T-helper 1 cell treated with Interleukin-12 subunit alpha and Interleukin-12 subunit beta and Interleukin-4 antibody, amounts not matched to agents 30 ng/mL and 1 ng/mL, for 36 hours (primary cell): ENCODE data around the gene CELF6. TPM values are rescaled to one million over a fixed set of nuclear protein-coding genes. Genes with fewer than 3 reads are reported as not detected.

Experiments
- intact Hi-C: fragments of 100-400 bp; cut with micrococcal nuclease; formaldehyde crosslinking; loops from one replicate; pipeline ENCODE4 v1.15.1; 2024
- total RNA-seq: library from RNA; stranded (reverse); gene quantifications from 2 replicates; pipeline ENCODE4 v1.2.3, GENCODE V29; 2022

Gene CELF6
- total RNA-seq, 1 donor from 2014 or later, result 1.1 TPM

GRCh38 chr15:72272997-72273352, 47.0 kb downstream of the CELF6 start:
- intact Hi-C loops, result loop anchor here (1.0 to 2.0 kb wide), 11 partner anchors 33 to 510 kb away; partner anchors contain the start of genes ADPGK, BBS4, CELF6 and HEXA

DNA sequence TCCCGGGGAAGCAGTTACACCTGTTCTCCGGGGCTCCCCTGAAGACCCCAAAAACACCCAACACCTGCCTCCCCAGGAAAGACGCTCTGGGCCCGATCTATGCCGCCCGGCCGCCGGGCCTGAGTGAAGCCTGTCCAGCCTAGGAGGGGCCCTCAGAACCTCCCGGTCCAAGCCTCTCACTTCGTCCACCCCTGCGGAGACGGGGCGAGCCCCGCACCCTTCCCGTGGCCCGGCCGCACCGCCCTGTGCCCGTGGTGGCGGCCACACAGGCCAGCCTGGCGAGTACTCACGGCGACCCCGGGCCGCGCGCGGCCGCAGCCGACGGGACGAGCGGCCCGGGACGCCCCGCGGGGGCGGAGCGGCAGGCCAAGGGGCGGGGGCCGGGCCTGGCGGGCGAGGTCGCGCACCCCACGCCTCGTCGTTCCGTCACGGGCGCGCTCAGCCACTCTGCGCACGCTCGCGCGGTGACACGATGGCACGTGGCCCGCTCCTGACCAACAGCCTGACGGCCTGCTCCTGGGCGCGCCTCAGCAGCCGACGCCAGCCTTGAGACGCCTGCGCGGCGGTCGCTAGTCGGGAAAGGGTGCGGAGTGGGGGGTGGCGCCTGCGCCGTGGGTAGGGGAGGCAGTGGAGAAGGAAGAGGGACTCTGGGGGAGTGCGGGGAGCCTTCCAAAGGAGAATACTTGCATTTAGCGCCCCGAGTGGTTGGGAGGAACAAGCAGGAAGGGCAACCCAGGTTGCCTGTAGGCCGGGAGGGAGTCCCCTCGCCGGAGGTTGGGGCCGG, 47.6 kb downstream of the CELF6 start, which contains the start of gene PARP6:
Gene PARP6, minus strand, starts transcription at position 342 of the 784 bp plus-strand sequence. CDS start 5,077 bp downstream, outside the sequence.
- intact Hi-C loops, result loop anchor here (1.0 to 2.0 kb wide), 11 partner anchors 34 to 510 kb away; partner anchors contain the start of genes ADPGK, BBS4, CELF6 and HEXA

- intact Hi-C loops, result loop anchor here (1.0 to 2.0 kb wide), 11 partner anchors 34 to 511 kb away; partner anchors contain the start of genes ADPGK, BBS4, CELF6 and HEXA
Measured at GRCh38 chr15:72271895-72272212, 48.1 kb downstream of the CELF6 start.

- intact Hi-C loops, result no loop called here
Measured at GRCh38 chr15:72271221-72271620, 48.7 kb downstream of the CELF6 start.

GRCh38 chr15:72269739-72270138, 50.2 kb downstream of the CELF6 start:
- intact Hi-C loops, result no loop called here

- intact Hi-C loops, result no loop called here
Measured at GRCh38 chr15:72265031-72265430, 54.9 kb downstream of the CELF6 start.

DNA sequence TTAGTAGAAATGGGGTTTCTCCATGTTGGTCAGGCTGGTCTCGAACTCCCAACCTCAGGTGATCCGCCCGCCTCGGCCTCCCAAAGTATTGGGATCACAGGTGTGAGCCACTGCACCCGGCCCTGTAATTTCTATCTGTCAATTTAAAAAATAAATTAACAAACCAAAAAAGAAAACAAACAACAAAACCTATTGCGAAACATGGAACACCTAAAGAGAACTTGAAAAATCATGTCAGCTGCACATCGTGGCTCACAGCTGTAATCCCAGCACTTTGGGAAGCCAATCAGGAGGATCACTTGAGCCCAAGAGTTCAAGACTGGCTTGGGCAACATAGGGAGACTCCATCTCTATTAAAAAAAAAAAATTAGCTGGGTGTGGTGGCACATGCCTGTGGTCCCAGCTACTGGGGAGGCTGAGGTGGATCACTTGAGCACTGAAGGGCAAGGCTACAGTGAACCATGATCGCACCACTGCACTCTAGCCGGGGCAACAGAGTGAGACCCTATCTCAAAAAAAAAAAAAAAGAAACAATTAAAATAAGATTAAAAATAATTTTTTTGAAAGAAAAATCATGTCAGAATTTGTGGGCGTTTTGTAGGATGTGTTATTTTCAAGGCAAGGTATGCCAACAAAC, 67.2 kb downstream of the CELF6 start:
- intact Hi-C loops, result no loop called here

GRCh38 chr15:72249142-72249810, 70.7 kb downstream of the CELF6 start:
- intact Hi-C loops, result no loop called here

GRCh38 chr15:72248514-72248913, 71.4 kb downstream of the CELF6 start:
- intact Hi-C loops, result no loop called here

- intact Hi-C loops, result no loop called here
Measured at GRCh38 chr15:72242775-72243370, 77.1 kb downstream of the CELF6 start.

GRCh38 chr15:72239652-72240051, 80.3 kb downstream of the CELF6 start:
- intact Hi-C loops, result no loop called here

DNA sequence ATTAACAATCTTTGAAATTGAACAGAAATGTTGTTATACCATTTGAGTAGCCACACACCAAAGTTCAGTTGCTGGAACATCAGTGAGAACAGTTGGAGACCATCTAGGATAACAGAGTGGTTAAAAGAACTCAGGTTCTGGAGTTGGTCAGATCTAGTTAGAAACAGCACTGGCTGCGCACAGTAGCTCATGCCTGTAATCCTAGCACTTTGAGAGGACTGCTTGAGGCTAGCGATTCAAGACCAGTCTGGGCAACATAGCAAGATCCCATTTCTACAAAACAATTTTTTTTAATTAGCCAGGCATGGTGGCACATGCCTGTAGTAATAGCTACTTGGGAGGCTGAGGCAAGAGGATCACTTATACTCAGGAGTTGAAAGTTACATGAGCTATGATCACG, 81.4 kb downstream of the CELF6 start:
- intact Hi-C loops, result no loop called here

- intact Hi-C loops, result loop anchor here (1.0 kb wide), 2 partner anchors 12 to 34 kb away; partner anchors contain the start of gene PARP6
Measured at GRCh38 chr15:72237853-72238224, 82.1 kb downstream of the CELF6 start.

- intact Hi-C loops, result loop anchor here (1.0 kb wide), 2 partner anchors 11 to 35 kb away; partner anchors contain the start of gene PARP6
Measured at GRCh38 chr15:72237029-72237852, 82.7 kb downstream of the CELF6 start.

- intact Hi-C loops, result loop anchor here (1.0 kb wide), 2 partner anchors 10 to 36 kb away; partner anchors contain the start of gene PARP6
Measured at GRCh38 chr15:72236381-72237003, 83.5 kb downstream of the CELF6 start.

DNA sequence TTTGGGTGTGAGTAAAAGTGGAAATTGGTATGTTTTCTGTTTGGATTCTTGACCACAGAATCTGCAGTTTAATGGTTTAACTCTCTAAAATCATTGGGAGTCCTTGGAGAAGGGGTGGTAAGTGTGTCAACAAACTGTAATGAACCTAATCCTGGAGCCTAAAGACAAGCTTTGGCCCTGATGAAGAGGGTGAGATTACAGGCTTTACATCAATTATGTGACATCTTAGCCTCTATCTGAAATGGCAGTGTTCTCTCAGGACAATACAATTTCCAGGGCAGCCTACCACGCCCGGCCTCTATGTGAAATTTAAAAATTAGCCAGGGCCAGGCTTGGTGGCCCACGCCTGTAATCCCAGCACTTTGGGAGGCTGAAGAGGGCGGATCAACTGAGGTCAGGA, 84.7 kb downstream of the CELF6 start:
- intact Hi-C loops, result no loop called here
